Activated CD4-positive, alpha-beta T cell treated with anti-CD3 and anti-CD28 coated beads for 4 hours (primary cell): ENCODE data around the gene CTF1.
"Not testable (repeated sequence)": the region's sequence is repeated elsewhere in the genome, so short reads cannot be mapped to it uniquely, and the experiment has no call there.

Experiments used
- DNase-seq, 2 donors: peaks; one replicate each; pipeline ENCODE4 v3.0.0-alpha.2; 2020

Gene CTF1

DNA sequence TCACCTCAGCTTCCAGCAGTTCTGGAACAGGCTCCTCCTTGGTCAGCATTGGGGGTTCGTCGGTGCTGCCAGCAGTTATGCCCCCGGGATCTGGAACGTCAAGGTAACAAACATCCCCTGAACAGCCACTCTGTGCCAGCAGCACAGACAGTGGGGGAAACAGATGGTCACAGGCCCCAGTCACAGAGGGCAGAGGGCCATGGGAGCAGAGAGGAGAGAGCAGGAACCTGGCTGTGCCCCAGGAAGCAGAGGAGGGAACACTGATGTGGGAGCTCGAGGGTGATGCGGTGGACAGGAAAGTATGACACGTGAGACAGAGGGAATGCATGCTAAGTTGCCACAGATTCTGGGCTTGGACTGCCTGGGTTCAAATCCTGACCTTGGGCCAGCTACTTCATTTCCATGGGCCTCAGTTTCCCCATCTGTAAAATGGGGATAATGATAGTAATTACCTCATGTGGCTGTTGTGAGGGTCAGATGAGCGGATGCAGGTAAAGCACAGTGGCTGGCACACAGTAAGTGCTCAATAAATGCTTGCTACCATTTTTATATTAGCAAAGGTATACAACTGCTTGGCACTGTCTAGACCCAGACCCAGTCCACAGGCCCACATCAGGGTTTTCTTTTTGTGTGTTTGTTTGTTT, 7.4 kb upstream of the CTF1 start:
- DNase-seq = no peak

DNA sequence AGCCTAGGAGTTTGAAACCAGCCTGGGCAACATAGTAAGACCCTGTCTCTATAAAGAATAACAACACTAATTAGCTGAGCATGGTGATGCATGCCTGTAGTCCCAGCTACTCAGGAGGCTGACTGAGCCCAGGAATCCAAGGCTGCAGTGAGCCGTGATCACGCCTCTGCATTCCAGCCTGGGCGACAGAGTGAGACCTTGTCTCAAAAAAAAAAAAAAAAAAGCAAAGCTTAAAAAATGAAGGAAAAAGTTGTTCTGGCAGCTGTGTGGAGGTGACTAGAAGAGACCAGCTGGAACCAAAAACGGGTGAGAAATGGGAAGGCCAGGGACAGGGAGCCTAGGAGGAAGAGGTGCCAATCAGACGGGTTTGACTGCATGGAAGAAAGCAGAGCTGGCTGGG, 6.7 kb upstream of the CTF1 start:
- no peak for DNase-seq

DNA sequence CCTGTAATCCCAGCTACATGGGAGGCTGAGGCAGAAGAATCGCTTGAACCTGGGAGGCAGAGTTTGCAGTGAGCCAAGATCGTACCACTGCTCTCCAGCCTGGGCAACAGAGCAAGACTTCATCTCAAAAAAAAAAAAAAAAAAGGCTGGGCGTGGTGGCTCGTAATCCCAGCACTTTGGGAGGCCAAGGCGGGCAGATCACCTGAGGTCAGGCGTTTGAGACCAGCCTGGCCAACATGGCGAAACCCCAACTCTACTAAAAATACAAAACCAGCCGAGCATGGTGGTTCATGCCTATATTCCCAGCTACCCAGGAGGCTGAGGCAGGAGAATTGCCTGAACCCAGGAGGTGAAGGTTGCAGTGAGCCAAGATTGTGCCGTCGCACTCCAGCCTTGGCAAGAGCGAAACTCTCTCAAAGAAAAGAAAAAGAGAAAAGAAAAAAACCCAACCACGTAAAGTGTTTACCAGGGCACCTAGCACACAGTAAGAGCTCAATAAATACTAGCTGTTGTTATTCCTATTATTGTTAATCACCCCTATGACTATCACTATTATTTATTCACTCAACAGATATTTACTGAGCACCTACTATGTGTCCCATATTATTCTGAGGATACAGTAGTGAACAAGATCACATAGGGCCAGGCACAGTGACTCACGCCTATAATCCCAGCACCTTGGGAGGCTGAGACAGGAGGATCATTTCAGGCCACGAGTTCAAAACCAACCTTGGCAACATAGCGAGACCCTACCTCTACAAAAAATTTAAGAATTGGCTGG, 5.2 kb upstream of the CTF1 start:
- DNase-seq = not testable (repeated sequence)

DNA sequence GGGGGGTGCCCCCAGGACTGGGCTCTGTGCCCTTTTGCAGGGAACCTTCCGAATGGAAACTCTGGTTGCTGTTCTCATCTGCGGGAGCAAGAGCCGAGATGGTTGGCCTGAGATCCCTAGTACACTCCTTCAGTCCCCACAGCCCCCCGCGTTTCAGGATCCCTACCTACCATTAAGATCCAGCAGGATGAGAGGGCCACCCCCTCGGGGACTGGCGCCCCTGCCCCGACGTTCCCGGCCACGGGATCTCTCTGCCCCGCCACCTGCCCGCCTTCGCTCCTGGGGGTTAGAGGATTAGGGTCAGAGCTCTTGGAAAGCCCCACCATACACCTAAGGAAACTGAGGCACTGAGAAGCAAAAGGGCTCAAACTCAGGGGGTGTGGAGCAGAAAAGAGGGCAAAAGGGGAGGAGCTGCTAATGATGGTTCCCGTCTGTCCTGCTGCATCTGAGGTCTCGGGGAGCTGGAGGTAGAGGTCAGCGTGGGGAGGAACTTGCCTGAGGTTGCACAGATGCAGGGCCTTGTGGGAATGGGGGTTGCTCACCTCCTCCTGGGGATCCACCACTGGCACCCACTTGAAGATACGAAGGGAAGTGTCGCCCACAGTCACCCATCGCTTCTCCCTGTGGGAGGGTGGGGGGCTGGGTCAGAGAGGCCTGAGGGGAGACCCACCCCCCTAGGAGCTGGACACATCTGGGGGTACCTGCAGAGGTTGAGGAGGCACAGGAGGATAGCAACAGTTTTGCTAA, 3.6 kb upstream of the CTF1 start:
- no peak for DNase-seq

DNA sequence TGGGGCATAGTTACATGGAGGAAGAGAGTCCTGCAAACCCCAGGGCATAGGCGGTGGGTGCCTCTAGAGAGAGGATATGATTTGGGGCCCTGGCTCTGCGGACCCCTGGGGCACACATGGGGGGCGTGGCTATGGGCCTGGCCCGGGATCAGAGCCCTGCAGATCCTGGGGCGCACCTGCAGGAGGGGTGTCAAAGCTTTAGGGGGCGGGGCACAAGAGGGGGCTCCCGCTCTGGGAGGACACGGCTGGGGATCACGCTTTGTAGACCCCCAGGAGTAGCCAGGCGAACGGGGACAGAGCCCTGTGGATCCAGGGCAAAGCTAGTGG, 3.0 kb upstream of the CTF1 start:
- DNase-seq = no peak

DNA sequence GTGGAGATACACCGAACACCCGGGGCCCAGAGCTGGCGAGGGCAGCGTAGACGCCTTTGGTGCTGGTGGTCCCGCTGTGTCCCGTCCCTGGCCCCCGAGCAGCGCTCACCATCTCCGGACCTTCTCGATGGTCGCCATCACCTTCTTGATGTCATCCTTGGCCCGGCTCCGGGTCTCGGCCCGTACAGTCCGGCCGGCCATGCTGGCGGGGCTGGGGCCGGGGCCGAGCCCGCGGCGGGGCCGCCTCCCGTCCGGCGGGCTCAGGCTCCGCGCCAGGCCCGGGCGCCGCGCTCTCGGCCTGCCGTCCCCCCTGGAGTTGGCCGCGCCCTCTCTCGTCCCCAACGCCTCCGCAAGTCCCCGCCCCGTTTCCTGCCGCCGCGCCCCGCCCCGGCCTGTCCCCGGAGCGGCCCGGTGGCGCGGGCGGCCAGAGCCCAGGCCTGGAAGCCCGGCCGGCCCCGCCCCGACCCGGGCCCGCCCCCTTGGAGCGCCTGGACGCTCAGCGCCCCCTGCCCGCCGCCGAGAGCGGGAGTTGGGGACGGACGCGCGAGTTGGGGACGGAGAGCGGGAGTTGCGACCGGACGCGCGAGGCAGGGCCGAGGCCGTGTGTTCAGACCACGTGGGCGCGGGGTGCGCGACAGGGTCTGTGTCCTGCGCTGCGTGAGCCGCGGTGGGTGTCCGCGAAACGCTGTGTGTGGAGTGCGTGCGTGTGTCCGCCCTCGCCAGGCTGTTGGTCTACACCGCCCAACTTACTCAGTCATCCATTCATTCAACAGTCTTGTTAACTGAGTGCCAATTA, 2.5 kb upstream of the CTF1 start, which contains the start of gene BCL7C:
Gene BCL7C, minus strand, starts transcription at position 334 of the 796 bp plus-strand sequence. Its CDS starts 133 bp downstream, at position 201.
- DNase-seq = peak; percentile 77 to 78

DNA sequence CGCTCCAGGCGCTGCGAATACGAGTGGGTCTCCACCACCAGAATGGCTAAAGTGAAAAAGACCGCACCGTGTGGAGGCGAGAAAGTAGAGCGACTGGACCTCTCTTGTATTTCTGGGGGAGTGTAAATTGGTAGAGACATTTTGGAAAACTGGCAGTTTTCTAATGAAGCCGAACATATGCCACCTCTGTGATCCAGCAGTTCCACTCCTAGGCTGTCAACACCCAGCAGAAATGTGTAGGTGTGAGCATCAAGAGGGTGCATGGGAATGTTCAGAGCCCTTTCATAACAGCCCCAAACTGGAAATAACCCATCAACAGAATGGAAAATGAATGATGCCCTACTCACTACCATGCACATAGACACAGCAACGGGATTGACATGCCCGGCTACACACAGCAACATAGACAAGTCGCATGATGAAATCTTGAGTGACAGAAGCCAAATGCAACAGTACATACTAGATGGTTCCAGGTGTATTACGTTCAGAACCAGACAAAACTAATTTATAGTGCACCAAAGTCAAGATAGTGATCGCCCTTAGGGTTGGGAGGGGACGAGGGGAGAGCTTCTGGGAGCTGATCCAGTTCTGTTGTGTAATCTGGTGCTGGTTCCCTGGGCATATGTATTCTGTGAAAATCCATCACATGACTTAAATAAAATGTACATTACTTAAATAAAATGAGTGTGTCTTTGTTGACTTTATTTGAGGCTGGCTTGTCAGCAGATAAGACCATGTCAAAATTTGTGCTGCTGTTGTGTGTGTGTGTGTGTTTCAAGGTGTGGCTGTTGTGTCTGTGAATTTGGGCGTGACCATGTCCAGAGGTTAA, 1.7 kb upstream of the CTF1 start:
- DNase-seq = no peak

DNA sequence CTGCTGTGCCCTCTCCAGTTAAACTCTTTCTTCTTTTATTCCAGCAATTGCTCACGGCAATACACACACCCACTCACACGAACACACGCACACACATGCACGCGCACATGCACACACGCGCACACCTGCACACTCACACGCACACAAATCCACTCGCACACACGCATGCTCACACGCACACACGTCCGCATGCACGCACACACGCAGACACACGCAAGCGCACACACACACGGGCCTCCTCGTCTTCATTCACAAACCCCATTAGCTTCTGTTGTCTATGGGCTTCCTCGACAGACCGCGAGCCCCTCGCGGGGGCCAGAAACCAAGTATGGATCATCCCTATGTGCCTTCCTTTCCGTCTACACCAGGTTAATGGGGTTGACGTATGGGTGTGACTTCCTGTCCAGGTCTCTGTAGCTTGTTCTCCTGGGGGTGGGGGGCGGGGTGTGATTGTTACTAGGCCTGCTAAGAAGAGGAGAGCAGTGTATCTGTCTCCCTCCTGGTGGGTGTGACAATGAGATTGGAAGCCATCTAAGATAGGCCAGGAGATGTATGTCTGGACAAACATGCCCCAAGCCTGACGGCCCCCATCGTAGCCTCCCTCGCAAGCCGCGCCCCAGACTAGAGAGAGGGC, 670 bp upstream of the CTF1 start:
- DNase-seq = no peak

DNA sequence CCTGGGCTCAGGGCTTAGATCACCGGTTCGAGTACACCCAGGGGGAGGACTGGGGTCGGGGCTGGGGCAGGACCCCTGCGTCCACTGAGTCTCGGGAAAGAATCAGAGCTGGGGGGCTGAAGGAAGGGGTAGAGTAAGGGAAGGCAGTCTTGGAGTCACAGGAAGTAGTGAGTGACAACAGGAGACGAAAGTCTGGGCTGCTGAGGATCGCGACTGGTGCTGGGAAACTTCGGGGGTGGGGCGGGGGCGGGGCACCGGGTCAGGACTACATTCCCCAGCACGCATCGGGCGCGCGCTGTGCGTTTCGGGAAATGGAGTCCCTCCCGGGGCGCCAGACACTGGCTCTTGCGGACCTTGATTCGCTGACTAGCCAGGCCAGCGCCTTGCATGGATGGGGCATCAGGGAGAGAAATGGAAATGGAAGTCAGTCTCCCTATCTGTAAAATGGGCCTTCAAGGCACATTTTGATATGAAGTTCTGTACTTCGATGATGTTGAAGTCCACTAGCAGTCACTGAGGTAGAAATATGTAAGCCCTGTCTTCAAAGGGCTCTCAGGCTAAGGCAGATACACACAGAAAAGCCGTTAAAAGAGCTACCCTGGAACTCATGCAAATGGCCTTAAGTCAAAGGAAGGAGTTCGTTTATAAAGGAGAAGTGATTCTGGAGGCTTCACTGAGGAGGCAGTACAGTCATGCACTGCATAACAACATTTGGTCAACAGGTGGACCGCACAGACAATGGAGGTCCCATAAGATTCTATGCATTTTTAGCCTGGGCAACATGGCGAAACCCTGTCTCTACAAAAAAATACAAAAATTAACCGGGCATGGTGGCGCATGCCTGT, 697 bp downstream of the CTF1 start:
- peak; percentile 77 to 78 for DNase-seq

DNA sequence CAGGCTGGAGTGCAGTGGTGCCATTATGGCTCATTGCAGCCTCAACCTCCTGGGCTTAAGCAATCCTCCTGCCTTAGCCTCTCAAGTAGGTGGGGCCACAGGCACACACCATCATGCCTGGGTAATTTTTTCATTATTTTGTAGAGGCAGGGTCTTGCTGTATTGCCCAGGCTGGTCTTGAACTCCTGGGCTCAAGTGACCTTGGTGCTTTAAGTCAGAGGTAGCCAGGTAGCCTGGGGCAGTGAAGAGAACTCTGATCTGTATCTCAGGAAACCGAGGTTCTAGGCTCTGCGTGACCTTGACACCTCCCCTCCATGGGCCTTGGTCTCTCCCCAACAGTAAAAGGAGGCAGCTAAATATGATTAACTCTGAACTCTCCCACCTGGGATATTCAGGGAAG, 3.4 kb downstream of the CTF1 start:
- no peak for DNase-seq

DNA sequence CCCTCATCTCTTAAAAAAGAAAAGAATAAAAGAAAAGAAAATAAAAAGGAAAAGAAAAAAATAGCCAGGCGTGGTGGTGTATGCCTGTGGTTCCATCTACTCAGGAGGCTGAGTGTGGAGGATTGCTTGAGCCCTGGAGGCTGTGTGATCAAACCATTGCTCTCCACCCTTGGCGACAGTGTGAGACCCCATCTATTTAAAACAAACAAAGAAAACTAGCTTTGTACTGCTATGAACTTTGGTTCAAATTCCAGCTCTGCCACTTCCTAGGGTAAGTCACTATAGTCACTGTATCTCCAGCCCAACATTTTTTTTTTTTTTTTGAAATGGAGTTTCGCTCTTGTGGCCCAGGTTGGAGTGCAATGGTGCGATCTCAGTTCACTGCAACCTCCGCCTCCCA, 4.2 kb downstream of the CTF1 start:
- no peak for DNase-seq

DNA sequence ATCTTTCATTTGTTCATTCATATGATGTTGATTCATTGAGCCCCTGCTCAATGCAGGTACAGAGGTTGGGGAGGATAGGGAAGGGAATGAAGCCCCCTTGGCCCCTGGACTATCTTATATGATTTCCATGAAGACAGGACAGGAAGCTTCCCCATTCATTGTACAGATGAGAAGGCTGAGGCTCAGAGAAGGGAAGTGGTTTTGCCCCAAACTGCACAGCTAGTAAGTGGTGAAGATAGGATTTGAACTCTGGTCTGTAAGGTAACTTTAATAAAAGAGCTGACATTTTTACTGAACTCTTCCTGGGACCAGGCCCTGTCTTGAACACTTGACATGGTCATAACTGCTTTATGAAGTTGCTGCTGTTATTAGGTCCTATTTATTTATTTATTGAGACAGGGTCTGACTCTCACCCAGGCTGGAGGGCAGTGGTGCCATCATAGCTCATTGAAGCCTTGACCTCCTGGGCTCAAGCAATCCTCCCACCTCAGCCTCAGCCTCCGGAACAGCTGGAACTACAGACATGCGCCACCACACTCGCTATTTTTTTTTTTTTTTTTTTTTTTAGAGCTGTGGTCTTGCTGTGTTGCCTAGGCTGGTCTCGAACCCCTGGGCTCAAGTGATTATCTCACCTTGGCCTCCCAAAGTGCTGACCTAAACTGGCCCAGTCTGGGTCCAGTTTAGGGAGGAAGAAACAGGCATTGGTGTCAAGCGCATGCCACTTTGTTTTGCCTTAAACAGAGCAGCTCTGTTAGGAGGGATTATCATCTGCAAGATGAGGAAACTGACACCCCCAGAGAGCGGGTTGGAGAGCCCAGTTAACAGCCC, 5.0 kb downstream of the CTF1 start:
- no peak for DNase-seq

DNA sequence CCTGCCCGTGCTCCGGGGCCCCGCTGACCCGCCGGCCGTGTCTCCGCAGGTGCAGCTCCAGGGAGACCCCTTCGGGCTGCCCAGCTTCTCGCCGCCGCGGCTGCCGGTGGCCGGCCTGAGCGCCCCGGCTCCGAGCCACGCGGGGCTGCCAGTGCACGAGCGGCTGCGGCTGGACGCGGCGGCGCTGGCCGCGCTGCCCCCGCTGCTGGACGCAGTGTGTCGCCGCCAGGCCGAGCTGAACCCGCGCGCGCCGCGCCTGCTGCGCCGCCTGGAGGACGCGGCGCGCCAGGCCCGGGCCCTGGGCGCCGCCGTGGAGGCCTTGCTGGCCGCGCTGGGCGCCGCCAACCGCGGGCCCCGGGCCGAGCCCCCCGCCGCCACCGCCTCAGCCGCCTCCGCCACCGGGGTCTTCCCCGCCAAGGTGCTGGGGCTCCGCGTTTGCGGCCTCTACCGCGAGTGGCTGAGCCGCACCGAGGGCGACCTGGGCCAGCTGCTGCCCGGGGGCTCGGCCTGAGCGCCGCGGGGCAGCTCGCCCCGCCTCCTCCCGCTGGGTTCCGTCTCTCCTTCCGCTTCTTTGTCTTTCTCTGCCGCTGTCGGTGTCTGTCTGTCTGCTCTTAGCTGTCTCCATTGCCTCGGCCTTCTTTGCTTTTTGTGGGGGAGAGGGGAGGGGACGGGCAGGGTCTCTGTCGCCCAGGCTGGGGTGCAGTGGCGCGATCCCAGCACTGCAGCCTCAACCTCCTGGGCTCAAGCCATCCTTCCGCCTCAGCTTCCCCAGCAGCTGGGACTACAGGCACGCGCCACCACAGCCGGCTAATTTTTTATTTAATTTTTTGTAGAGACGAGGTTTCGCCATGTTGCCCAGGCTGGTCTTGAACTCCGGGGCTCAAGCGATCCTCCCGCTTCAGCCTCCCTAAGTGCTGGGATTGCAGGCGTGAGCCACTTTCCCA, 5.9 kb downstream of the CTF1 start:
- peak; percentile 43 to 46 for DNase-seq

DNA sequence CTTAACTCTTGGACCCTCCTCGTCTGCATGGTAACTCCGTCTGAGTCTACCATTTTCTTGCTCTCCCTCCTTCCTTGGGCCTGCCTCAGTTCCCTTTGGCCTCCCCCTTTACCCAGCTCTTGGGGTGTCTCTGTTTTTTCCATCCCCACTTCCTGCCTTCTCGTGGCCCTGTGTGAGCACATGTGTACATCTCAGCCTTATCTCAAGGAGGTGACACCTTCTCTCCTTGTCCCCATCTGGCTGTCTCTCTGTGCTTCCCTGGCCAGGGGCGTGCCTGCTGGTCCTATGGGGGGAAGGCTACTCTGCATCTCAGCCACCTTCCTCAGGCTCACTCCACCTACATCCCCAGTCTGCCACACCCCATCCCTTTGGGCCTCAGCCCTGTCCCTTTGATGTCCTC, 6.6 kb downstream of the CTF1 start:
- no peak for DNase-seq

DNA sequence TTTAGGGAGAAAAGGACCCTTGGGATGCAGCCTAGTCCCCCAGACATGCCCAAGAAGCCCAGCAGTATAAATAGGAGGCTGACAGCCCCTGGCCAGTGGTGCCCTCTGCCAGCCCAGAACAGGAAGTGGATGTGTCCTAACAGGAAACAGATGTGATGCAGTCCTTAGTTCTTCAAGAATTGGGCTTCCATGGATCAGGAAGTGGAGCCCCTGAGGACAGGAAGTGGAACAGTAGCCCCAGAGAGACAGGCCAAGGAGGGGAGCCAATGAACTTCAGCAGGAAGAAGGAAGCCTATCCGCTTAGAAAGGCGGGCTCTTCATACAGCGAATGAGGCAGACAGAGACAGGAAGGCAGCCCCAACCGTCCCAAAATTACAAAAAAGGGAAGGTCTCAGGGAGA, 7.2 kb downstream of the CTF1 start:
- DNase-seq = no peak

DNA sequence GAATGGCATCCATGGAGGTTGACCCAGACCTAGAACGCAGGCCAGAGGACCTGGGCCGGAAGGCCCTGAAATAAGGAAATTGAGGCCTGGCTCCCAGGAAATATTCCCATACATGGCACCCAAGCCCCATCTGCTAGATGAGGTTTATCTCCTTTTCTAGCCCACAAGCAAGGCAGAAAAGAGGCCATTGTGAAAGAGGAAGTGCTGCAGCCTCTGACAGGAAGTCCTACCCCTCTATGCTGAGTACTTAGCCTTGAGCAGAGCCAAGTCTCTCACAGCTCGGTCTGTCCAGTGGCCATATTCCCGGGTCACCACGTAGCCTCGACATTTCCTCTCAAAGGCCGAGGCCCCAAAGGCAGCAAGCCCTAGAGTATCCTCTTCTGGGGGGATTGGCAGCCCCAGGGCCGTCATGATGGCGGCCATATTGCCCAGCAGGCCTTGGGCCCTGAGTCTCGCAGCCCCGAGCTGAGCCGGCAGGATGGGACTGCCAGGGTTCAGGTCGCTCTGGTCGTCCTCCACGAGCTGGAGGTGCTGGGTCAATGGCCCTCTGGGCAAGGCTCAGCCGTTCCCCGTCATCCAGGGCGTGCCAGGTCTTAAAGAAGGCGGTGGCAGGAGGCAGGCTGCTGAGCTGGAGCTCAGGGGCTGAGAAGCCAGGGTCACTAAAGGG, 7.8 kb downstream of the CTF1 start:
- DNase-seq = no peak

DNA sequence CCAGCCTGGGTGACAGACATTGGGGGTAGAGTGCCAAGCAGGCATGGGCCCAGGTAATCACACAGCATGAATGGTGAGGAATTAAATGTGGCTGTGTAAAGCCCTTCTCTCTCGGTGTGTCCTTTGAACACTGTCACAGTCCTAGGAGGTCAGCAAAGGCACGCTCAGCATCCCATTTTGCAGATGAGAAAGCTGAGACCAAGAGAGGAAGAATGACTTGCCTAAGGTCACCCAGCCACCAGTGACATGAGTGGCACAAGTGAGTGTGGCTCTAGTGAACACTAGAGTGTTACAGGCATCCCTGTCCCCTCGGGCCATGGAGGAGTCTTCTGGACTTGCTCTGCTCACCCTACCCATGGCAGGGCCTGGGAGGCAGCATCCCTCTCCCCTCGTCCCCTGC, 10.7 kb downstream of the CTF1 start:
- DNase-seq = no peak

DNA sequence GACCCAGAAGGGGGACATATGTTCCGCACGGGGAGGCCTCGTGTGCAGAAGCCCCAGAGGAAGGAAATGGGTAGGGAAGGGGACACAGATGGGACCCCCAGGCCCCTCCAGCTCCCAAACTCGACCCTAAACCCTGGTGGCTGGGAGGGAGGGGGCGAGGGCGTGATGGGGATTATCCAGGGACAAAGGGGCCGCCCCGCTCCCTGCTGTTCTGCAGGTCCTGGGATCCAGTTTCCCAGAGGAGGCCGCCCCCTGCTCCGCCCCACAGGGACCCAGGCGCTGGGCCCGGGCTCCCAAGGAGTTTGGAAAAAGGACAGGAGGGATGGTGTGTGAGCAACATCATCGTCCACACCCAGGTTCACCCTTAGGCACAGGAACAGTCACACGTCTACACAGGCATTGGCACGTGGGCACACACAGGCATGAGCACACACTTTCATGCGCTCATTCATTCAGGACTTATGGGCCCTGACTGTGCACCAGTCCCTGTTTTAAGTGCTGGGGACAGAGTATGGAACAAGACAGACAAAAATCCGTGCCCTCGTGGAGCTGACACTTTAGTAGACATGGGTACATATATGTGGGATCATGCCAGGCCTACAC, 14.1 kb downstream of the CTF1 start:
- no peak for DNase-seq
